Fibroblast of the aortic adventitia (primary cell): Measurements from ENCODE around the gene COL8A1. TPM values are rescaled to one million over a fixed set of nuclear protein-coding genes. Genes with fewer than 3 reads are reported as not detected.

Source experiments
- DNase-seq: peaks from one replicate; pipeline ENCODE4 v3.0.0-alpha.2; 2010; ENCODE audit warnings: low read depth
- H3K4me3 ChIP-seq: 2 replicates; pipeline ENCODE4 v1.5.1; 2011; ENCODE audit warnings: low read depth, mild to moderate bottlenecking, control low read depth, low read length, moderate library complexity
- total RNA-seq: library from RNA; depleted of rRNA; stranded (reverse); fragments of >200 nt; gene quantifications from 2 replicates; pipeline ENCODE4 v1.2.3, GENCODE V29; 2012; ENCODE audit warnings: low replicate concordance
- TF ChIP-seq, protein P1 (sequence below): IDR thresholded peaks from 2 replicates; pipeline ENCODE4 v1.5.1; 2011; ENCODE audit warnings: mild to moderate bottlenecking, low read length, control low read depth, inconsistent platforms; ENCODE audit not compliant: insufficient read depth

Gene COL8A1
- total RNA-seq, 1 donor, result 25.1 TPM

- no peak for DNase-seq
Measured at GRCh38 chr3:99709686-99710085, 71.3 kb downstream of the COL8A1 start.

DNA sequence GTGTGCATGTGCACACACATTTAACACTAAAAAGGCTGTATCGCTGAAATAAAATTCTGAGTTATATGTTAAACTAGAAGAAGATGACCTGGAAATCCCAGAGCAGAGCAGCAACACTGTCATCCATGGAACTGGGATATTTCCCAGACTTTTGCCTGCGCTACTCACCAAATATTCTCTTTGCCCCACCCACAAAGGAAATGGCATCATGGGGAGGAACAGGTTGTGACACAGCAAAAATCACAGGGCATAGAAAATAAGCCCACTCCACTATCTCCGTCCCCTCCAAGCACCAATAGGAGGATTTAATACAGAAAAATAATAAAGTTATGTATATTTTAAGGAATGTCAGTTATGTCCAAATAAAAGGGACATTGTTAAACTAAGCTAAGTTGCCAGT is 71.7 kb downstream of the COL8A1 start:
- TF ChIP-seq, protein P1, sequence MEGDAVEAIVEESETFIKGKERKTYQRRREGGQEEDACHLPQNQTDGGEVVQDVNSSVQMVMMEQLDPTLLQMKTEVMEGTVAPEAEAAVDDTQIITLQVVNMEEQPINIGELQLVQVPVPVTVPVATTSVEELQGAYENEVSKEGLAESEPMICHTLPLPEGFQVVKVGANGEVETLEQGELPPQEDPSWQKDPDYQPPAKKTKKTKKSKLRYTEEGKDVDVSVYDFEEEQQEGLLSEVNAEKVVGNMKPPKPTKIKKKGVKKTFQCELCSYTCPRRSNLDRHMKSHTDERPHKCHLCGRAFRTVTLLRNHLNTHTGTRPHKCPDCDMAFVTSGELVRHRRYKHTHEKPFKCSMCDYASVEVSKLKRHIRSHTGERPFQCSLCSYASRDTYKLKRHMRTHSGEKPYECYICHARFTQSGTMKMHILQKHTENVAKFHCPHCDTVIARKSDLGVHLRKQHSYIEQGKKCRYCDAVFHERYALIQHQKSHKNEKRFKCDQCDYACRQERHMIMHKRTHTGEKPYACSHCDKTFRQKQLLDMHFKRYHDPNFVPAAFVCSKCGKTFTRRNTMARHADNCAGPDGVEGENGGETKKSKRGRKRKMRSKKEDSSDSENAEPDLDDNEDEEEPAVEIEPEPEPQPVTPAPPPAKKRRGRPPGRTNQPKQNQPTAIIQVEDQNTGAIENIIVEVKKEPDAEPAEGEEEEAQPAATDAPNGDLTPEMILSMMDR, result no peak
- DNase-seq, result no peak
- no peak overlapping the region for H3K4me3 ChIP-seq

More at GRCh38 chr3:99709686-99710085, 71.3 kb downstream of the COL8A1 start:
- TF ChIP-seq, protein P1, result no peak
- no peak overlapping the region for H3K4me3 ChIP-seq

DNA sequence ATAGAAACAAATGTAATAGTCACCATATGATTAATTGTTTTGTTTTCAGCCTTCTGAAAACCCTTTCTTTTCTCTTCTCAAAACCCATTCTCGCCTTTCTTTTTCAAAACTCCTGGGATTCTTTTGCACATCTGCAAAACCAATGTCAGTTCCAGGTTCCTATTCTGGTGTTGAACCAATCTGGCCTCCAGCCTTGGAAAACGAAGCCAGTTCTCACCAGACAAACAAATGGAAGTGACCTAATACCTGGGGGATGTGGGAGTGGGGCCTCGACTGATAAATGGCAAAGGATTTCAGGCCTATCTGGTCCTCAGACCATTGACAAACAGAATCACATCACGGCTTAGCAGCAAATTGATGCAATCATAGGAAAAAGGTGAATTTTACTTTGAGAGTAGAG is 73.0 kb downstream of the COL8A1 start:
- TF ChIP-seq, protein P1, result no peak
- H3K4me3 ChIP-seq, result no peak overlapping the region

DNA sequence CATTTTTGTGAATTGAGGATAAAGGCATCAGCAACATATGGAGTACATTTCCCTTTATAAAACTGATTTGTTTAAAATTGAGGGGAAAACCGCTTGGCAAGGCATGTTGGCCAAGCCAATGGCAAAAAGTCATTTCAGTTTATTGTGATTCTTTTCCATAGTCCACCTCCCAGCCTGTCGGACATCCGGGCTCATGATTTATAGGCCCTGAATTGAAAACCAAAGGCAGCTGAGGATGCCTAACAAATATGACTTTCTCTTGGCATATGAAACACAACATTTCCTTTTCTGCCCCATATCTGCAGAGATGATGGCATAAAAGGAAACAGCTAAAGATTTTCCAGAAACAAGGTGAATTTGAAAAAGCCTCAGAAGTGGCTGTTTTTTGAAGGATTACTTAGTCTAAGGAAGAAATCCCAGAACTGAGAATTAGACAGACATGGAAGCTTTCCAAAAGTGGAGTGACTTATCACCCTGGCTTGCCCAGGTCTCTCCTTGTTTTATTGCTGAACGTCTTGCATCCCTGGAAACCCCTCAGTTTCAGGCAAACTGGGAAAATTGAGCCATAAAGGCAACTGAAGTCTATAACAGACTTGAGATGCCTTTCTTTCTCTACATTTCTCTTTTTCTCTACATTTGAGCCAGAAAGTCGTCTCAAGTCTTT is 74.0 kb downstream of the COL8A1 start:
- H3K4me3 ChIP-seq, result no peak overlapping the region
- DNase-seq, result no peak

More for the DNA sequence above, 73.0 kb downstream of the COL8A1 start:
- DNase-seq, result peak; percentile 30

GRCh38 chr3:99713440-99713839 is 75.0 kb downstream of the COL8A1 start:
- TF ChIP-seq, protein P1, result no peak
- no peak for DNase-seq
- H3K4me3 ChIP-seq, result no peak overlapping the region

More for the DNA sequence above, 74.0 kb downstream of the COL8A1 start:
- TF ChIP-seq, protein P1, result no peak

DNA sequence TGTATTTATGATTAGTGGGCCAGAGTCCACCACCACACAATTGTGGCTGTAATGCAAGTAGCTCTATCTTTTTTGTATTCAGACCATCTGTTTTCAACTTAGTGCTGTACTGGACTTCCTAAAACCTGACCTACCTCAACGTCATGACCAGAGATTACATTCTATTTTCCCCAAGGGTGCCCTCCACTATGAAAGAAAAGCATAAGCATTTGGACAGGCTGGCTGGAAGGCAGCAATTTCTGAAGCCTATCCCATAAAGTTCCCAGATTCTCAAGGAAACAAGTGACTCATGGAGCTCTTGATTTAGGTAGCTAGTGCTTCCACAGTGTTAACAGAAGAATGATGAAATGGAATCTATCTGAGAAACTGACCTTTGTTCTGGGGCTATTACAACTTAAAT is 75.8 kb downstream of the COL8A1 start:
- DNase-seq, result peak; percentile 95
- no peak overlapping the region for H3K4me3 ChIP-seq
- TF ChIP-seq, protein P1, result no peak

DNA sequence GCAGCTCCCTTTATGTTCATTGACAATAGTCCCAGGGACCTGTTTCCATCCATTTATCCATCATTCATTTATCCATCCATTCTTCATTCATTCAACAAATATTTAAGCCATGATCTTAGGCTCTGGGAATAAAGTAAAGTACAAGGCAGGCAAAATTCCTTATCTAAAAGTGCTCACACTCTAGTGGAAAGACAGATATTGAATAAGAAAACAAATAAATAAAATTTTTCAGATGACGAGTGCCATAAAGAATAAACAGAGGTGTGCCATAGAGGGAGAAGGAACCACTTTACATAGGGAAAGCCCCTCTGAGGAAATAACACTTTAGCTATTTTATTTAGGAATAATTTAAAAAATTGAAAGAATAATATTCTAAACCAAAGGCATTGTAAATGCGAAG is 76.2 kb downstream of the COL8A1 start:
- TF ChIP-seq, protein P1, result no peak
- DNase-seq, result no peak
- no peak overlapping the region for H3K4me3 ChIP-seq
